OCI-LY1 (cell line): ENCODE measurements around the gene OSR1.

Experiments
- H2AFZ ChIP-seq: fragments of 200-600 bp; sonication (generic), shearing (Covaris generic); 2 replicates; pipeline ENCODE4 v1.6.0; 2014; ENCODE audit warnings: antibody characterized with exemption, mild to moderate bottlenecking, low read length
- H3F3A ChIP-seq: fragments of 200-600 bp; sonication (generic), shearing (Covaris generic); 2 replicates; pipeline ENCODE4 v1.6.0; 2014; ENCODE audit warnings: mild to moderate bottlenecking, antibody characterized with exemption, low read length, moderate library complexity; ENCODE audit not compliant: insufficient read depth
- H3K27ac ChIP-seq: fragments of 200-600 bp; sonication (generic); 2 replicates; pipeline ENCODE4 v1.5.1; 2014; ENCODE audit warnings: low read length, mixed run types, mild to moderate bottlenecking, low read depth; ENCODE audit not compliant: poor library complexity, severe bottlenecking
- H3K27me3 ChIP-seq: fragments of 200-600 bp; sonication (generic); 2 replicates; pipeline ENCODE4 v1.6.0; 2014; ENCODE audit warnings: antibody characterized with exemption, mild to moderate bottlenecking, low read length, moderate library complexity; ENCODE audit not compliant: insufficient read depth
- H3K36me3 ChIP-seq: fragments of 200-600 bp; sonication (generic); 2 replicates; pipeline ENCODE4 v1.6.1; 2014; ENCODE audit warnings: mild to moderate bottlenecking, antibody characterized with exemption, low read length, moderate library complexity, mixed read lengths; ENCODE audit not compliant: insufficient read depth
- H3K4me1 ChIP-seq: fragments of 200-600 bp; sonication (generic); 2 replicates; pipeline ENCODE4 v1.5.1; 2014; ENCODE audit warnings: mild to moderate bottlenecking, low read length, moderate library complexity; ENCODE audit not compliant: insufficient read depth, severe bottlenecking
- H3K4me2 ChIP-seq: fragments of 200-600 bp; sonication (generic), shearing (Covaris generic); 2 replicates; pipeline ENCODE4 v1.6.1; 2014; ENCODE audit warnings: low read length
- H3K4me3 ChIP-seq: fragments of 200-600 bp; sonication (generic); 2 replicates; pipeline ENCODE4 v1.5.1; 2014; ENCODE audit warnings: low read length, low read depth, mild to moderate bottlenecking, mixed read lengths; ENCODE audit not compliant: poor library complexity, severe bottlenecking
- H3K79me2 ChIP-seq: fragments of 200-600 bp; shearing (Covaris generic); 2 replicates; pipeline ENCODE4 v1.6.1; 2016; ENCODE audit warnings: mixed run types, low read length, mixed read lengths; ENCODE audit not compliant: insufficient read depth
- H3K9ac ChIP-seq: fragments of 200-600 bp; sonication (generic), shearing (Covaris generic); 2 replicates; pipeline ENCODE4 v1.6.1; 2014; ENCODE audit warnings: mild to moderate bottlenecking, low read length, mixed read lengths
- H3K9me2 ChIP-seq: fragments of 200-600 bp; sonication (generic), shearing (Covaris generic); 2 replicates; pipeline ENCODE4 v1.6.1; 2014; ENCODE audit warnings: low read depth, mild to moderate bottlenecking, low read length, mixed read lengths
- H3K9me3 ChIP-seq: fragments of 200-600 bp; shearing (Covaris generic); 2 replicates; pipeline ENCODE4 v1.6.1; 2014; ENCODE audit warnings: low read length, mixed read lengths
- H4K20me1 ChIP-seq: fragments of 200-600 bp; sonication (generic), shearing (Covaris generic); 2 replicates; pipeline ENCODE4 v1.6.0; 2016; ENCODE audit warnings: mild to moderate bottlenecking, low read length; ENCODE audit not compliant: insufficient read depth
- CTCF ChIP-seq: fragments of 200-600 bp; sonication (generic), shearing (Covaris generic); IDR thresholded peaks from 2 replicates; pipeline ENCODE4 v1.5.1; 2017; ENCODE audit warnings: mild to moderate bottlenecking, antibody characterized with exemption, low read length, moderate library complexity, mixed read lengths
- EZH2 ChIP-seq: fragments of 200-600 bp; sonication (generic), shearing (Covaris generic); IDR thresholded peaks from 2 replicates; pipeline ENCODE4 v1.8.0; 2017; ENCODE audit warnings: borderline replicate concordance, mixed run types, mild to moderate bottlenecking, antibody characterized with exemption, low read length, moderate library complexity, mixed read lengths

Gene OSR1

GRCh38 chr2:19301706-19302105, 56.7 kb downstream of the OSR1 start:
- Histone ChIP-seq H4K20me1 (no peaks in the 10 kb centered on the region), H3K79me2 (no peaks in the 10 kb centered on the region), H3K4me1 (no peaks in the 10 kb centered on the region), H3K4me2 (no peak overlapping the region), H3K27me3 (no peaks in the 10 kb centered on the region), H3K27ac (no peak overlapping the region), H3K4me3 (no peak overlapping the region), H3F3A (no peaks in the 10 kb centered on the region), H3K9ac (no peak overlapping the region), H3K36me3 (no peaks in the 10 kb centered on the region), H3K9me2 (no peaks in the 10 kb centered on the region), H2AFZ (no peak overlapping the region), H3K9me3 (no peaks in the 10 kb centered on the region)
- TF ChIP-seq EZH2 = no peak
- TF ChIP-seq CTCF = no peak
